Stomach (tissue), 9 donors: ENCODE data around the gene DCLK2. TPM values are rescaled to one million over a fixed set of nuclear protein-coding genes. Genes with fewer than 3 reads are reported as not detected.

Experiments
- DNase-seq, 2 donors: peaks; one replicate each; pipeline versions ENCODE4 v3.0.0 to v3.0.0-alpha.2; 2013 to 2019
- H3K27ac ChIP-seq, 5 donors: fragments of 200-600 bp in 4 of 5; sonication (generic) in 4 of 5; one replicate each; pipeline ENCODE4 v1.5.1; 2013 to 2019; ENCODE audit warnings: mild to moderate bottlenecking in 1 of 5, moderate library complexity in 1 of 5
- H3K27me3 ChIP-seq, 3 donors: fragments of 200-600 bp; sonication (generic); one replicate each; pipeline ENCODE4 v1.5.1; 2017 to 2019; ENCODE audit warnings: mixed run types in 1 of 3
- H3K36me3 ChIP-seq, 4 donors: fragments of 200-600 bp; sonication (generic); 1 replicate in 3 of 4; 2 replicates in 1 of 4; pipeline ENCODE4 v1.5.1; 2016 to 2019
- H3K4me1 ChIP-seq, 4 donors: fragments of 200-600 bp; sonication (generic); one replicate each; pipeline ENCODE4 v1.5.1; 2016 to 2019
- H3K4me3 ChIP-seq, 4 donors: fragments of 200-600 bp; sonication (generic) in 3 of 4; one replicate each; pipeline ENCODE4 v1.5.1; 2016 to 2019; ENCODE audit warnings: mild to moderate bottlenecking in 1 of 4
- H3K9me3 ChIP-seq, 4 donors: fragments of 200-600 bp; sonication (generic); one replicate each; pipeline ENCODE4 v1.5.1; 2016 to 2019
- CTCF ChIP-seq, 7 experiments: fragments of 450-650 bp in 4 of 7; fragments of 200-600 bp in 3 of 7; sonication (generic) in 3 of 7; IDR thresholded peaks; one replicate each; pipeline ENCODE4 v1.5.1; 2016 to 2019; ENCODE audit warnings: antibody characterized with exemption in 7 of 7, control low read depth in 2 of 7, mild to moderate bottlenecking in 1 of 7
- EP300 ChIP-seq: sonication (generic); formaldehyde crosslinking; IDR thresholded peaks from one replicate; pipeline ENCODE4 v1.6.1; 2017; ENCODE audit warnings: antibody characterized with exemption
- POLR2A ChIP-seq, 4 donors: fragments of 450-650 bp; IDR thresholded peaks; one replicate each; pipeline ENCODE4 v1.6.1; 2016; ENCODE audit warnings: antibody characterized with exemption in 4 of 4, control low read depth in 2 of 4, mild to moderate bottlenecking in 1 of 4, moderate library complexity in 1 of 4
- POLR2AphosphoS5 ChIP-seq, 3 donors: sonication (generic); formaldehyde crosslinking; IDR thresholded peaks; one replicate each; pipeline ENCODE4 v1.6.1; 2016; ENCODE audit warnings: antibody characterized with exemption in 3 of 3
- WGBS, 5 donors: extraction: QIAGEN DNeasy Blood & Tissue Kit in 3 of 5; methylation state at CpG; one replicate each; pipeline versions ENCODE4 v1.1.5 to v1.1.7; 2013 to 2018; 5-methylcytosine and 5-hydroxymethylcytosine counted together
- intact Hi-C: fragments of 100-400 bp; cut with DNase I; formaldehyde crosslinking; loops from one replicate; pipeline ENCODE4 v1.15.1; 2023; ENCODE audit warnings: low total_unique reads
- polyA plus RNA-seq, 3 donors: library from polyadenylated mRNA; stranded (reverse); fragments of 200-250 nt; gene quantifications; one replicate each; pipeline ENCODE4 v1.2.3, GENCODE V29; 2013
- total RNA-seq, 5 donors: library from RNA; depleted of rRNA; stranded (reverse); fragments of >200 nt; gene quantifications; one replicate each; pipeline versions ENCODE4 v1.1.0 to v1.2.3, GENCODE V29; 2014 to 2016
- donor health status: healthy with polysubstance abuse.
- donor health status: Bipolar disorder and iron deficiency.
- donor health status: healthy.

DCLK2 gene
- total and polyA plus RNA-seq, 8 donors, result 0.61 to 16.3 (median 1.7) TPM

GRCh38 chr4:150115851-150116250, 37.6 kb downstream of the DCLK2 start:
- 67 to 84% (median 75%) methylated on average over 2 of the region's 2 CpGs for WGBS, 5 donors

GRCh38 chr4:150116506-150116905, 38.3 kb downstream of the DCLK2 start:
- peaks cover 0 to 10% (median 4%) of the 10 kb centered on the region in 4 donors for H3K4me1 ChIP-seq
- TF ChIP-seq POLR2A (IDR thresholded peaks at IDR 0.05) (no peak), POLR2AphosphoS5 (IDR thresholded peaks at IDR 0.05) (no peak), CTCF (IDR thresholded peaks at IDR 0.05) (no peak), EP300 (no peak)
- H3K27me3 ChIP-seq, result no peaks in the 10 kb centered on the region
- no peak overlapping the region for H3K27ac ChIP-seq
- intact Hi-C loops, result no loop called here
- H3K36me3 ChIP-seq, result no peaks in the 10 kb centered on the region
- 76 to 100% (median 97%) methylated on average over 2 of the region's 2 CpGs for WGBS, 5 donors
- peaks cover 0 to 19% (median 4%) of the 10 kb centered on the region in 4 donors for H3K9me3 ChIP-seq
- no peak overlapping the region for H3K4me3 ChIP-seq
- DNase-seq, result no peak

More at GRCh38 chr4:150115851-150116250, 37.6 kb downstream of the DCLK2 start:
- Histone ChIP-seq H3K4me1 (peaks cover 0 to 10% (median 4%) of the 10 kb centered on the region in 4 donors), H3K27ac (no peak overlapping the region), H3K9me3 (peaks cover 0 to 16% (median 3%) of the 10 kb centered on the region in 4 donors), H3K4me3 (no peak overlapping the region), H3K36me3 (no peaks in the 10 kb centered on the region), H3K27me3 (no peaks in the 10 kb centered on the region)
- TF ChIP-seq CTCF (IDR thresholded peaks at IDR 0.05), result no peak
- TF ChIP-seq POLR2AphosphoS5 (IDR thresholded peaks at IDR 0.05), result no peak
- TF ChIP-seq POLR2A (IDR thresholded peaks at IDR 0.05), result no peak
- TF ChIP-seq EP300, result no peak
- no peak for DNase-seq
- intact Hi-C loops, result no loop called here

GRCh38 chr4:150117094-150117493, 38.8 kb downstream of the DCLK2 start:
- H3K4me1 ChIP-seq, result peaks cover 0 to 10% (median 4%) of the 10 kb centered on the region in 4 donors
- intact Hi-C loops, result no loop called here
- H3K9me3 ChIP-seq, result peaks cover 0 to 25% (median 7%) of the 10 kb centered on the region in 4 donors
- 78 to 90% (median 87%) methylated on average over 3 of the region's 3 CpGs for WGBS, 5 donors
- H3K36me3 ChIP-seq, result no peaks in the 10 kb centered on the region
- TF ChIP-seq POLR2A (IDR thresholded peaks at IDR 0.05), result no peak
- TF ChIP-seq EP300, result no peak
- TF ChIP-seq CTCF (IDR thresholded peaks at IDR 0.05), result no peak
- no peak for TF ChIP-seq POLR2AphosphoS5 (IDR thresholded peaks at IDR 0.05)
- H3K4me3 ChIP-seq, result no peak overlapping the region
- DNase-seq, result peak in 1 of 2 donors; percentile 61
- no peak overlapping the region for H3K27ac ChIP-seq
- H3K27me3 ChIP-seq, result no peaks in the 10 kb centered on the region

GRCh38 chr4:150117629-150118028, 39.4 kb downstream of the DCLK2 start:
- H3K27ac ChIP-seq, result no peak overlapping the region
- intact Hi-C loops, result no loop called here
- peaks cover 0 to 10% (median 4%) of the 10 kb centered on the region in 4 donors for H3K4me1 ChIP-seq
- no peak overlapping the region for H3K4me3 ChIP-seq
- WGBS, 5 donors, result 75 to 86% (median 81%) methylated on average over 3 of the region's 3 CpGs
- peaks cover 0 to 29% (median 8%) of the 10 kb centered on the region in 4 donors for H3K9me3 ChIP-seq
- H3K36me3 ChIP-seq, result no peaks in the 10 kb centered on the region
- DNase-seq, result no peak
- TF ChIP-seq CTCF (IDR thresholded peaks at IDR 0.05), result no peak
- no peak for TF ChIP-seq POLR2AphosphoS5 (IDR thresholded peaks at IDR 0.05)
- no peak for TF ChIP-seq EP300
- no peak for TF ChIP-seq POLR2A (IDR thresholded peaks at IDR 0.05)
- no peaks in the 10 kb centered on the region for H3K27me3 ChIP-seq
